ENCODE measurements around the gene USE1. TPM values are rescaled to one million over a fixed set of nuclear protein-coding genes. Genes with fewer than 3 reads are reported as not detected.

Gene USE1
- total RNA-seq, 1 experiment from 2014 or later, result 16.1 TPM

DNA sequence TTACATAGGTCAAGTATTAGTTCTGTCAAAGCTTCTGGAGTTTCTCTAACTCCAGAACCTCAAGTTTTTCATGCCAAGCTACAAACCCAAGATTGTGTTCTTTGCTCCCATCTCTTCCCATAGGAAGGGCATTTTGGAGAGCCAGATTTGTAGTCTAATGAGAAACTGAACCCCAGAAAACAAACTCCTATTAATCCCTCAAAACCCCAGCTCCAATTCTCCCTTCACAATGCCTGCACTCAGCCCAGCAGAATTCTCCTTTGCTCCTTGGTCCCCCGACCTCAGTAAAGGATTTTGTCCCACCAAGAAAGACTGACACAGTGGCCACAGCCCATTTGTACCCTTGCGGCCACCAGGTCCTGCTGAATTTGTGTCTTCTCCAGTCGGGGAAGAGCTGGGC lies 41.0 kb downstream of the USE1 start:
- no peak for DNase-seq (ENCODE audit: low spot score)

DNA sequence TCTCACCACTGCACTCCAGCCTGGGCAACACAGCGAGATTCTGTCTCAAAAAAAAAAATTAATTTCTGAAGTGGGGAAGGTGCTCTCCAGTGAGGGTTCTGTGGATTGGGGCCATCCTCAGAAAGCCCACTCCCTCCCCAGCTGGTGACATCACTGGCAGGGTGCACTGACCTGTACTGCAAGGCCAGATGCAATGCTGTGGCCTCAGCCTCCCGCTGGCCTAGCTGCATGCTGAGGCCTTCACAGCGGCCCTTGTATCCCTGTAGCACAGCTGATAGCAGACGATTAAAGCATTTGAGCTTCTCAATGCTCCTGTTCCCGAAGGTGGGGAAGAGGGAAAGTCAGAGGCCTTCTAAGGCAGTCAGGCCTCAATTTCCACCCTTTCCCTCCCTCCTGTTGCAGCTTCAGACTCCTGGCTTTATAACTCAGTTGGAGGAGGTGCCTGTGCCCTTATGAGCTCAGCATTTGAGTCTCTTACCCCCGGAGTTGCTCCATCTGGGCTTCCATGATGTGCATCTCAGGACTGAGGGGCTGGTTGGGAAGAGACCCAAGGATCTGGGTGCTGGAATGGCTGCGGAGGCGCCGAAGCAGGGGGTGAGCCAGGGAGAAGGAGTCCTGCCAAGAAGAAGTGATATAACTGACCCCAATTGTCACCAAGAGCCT lies 44.1 kb downstream of the USE1 start:
- DNase-seq (ENCODE audit: low spot score), result peak; percentile 44

DNA sequence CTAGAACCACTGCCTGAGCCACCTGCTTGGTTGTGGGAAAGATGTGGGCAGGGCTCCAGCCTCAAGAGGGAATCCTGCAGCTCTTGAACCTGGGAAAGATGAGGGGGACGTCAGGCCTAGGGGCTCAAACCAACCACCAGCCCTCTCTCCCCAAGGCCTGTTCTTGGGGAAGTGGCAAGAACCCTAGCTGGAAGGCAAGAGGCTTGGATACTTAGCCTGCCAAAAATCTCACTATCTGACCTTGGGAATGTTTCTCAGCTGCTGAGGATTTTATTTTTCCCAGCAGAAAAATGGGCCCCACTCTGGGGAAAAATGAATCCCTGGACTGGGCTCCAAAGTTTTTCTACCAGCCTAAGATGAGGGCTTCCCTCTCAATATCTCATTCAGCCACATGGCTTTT lies 44.8 kb downstream of the USE1 start:
- DNase-seq (ENCODE audit: low spot score), result no peak

DNA sequence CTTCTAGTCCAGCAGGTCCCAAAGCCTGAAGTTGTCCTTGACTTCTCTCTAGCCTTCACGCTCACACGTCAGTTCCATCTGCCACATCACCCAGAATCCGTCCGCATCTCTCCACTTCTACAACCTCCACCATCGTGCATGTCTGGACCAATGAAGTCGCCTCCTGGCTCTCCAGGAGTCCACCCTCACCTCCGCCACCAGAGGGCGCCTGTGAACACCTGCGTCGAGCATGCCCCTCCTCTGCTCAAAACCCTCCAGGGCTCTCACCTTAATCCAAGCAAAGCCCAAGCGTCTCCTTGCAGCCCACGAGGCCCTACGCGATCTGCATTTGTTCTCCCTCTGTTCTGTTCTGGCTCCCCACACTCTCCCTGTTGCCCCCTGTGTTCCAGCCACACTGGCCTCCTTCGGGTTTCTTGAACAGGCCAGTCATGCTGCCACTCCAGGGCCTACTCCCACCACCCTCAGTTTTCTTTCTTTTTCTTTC lies 45.7 kb downstream of the USE1 start:
- peak; percentile 75 for DNase-seq (ENCODE audit: low spot score)

DNA sequence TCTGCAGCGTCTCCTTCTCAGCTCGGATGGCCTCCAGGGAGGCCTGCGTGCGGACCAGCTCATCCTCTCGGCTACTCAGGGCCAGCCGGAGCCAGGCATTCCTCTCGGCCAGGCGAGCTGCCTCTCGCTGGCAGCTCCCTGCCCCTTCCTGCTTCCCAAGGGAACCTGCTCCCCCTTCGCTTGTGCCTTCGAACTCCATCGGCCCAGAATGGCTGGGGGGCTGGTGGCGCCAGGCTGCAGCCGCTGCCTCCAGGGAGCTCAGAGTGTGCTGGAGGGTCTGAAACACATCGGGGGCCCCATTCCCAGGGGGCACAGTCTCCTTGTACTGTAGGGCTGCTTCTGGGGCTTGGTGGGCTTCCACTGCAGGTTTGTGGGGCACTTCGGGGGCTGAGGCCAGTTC lies 47.4 kb downstream of the USE1 start:
- no peak for DNase-seq (ENCODE audit: low spot score)

DNA sequence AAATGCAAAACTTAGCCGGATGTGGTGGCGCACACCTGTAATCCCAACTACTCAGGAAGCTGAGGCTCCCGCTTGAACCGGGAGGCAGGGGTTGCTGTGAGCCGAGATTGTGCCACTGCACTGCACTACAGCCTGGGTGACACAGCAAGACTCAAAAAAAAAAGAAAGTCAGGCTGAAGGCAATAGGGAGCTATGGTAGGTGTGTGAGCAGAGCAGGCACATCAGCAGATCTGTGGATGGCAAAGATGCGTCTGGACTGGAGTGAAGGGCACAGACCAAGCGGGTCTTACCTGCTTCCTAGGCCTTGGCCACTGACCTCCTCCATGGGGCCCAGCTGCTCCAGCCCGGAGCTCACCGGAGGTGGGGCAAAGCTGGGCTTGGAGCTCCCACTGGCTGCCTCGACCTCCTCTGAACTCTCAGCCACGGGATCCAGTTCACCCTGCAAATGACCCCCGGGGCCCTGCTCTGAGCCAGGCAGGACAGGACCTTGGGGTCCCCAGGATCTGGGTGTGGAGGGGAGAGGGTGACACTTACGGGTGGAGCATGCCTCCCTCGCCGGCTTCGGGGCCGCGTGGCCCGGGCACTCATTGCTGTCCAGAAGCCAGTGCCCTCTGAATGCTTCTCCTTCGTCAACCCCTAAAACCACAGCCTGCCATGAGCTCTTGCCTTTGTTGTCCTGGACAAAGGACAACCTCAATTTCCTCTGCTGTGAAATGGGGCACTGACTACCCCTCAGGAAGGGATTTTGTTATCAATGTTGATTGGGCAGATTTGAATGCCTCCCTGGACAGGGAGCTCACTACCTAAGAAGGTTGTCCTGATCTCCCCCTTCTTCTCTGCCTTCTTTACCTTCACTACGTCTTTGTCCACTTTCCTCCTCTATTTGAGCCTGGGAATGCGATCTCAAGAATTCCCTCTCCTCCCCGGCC lies 48.8 kb downstream of the USE1 start:
- no peak for DNase-seq (ENCODE audit: low spot score)

DNA sequence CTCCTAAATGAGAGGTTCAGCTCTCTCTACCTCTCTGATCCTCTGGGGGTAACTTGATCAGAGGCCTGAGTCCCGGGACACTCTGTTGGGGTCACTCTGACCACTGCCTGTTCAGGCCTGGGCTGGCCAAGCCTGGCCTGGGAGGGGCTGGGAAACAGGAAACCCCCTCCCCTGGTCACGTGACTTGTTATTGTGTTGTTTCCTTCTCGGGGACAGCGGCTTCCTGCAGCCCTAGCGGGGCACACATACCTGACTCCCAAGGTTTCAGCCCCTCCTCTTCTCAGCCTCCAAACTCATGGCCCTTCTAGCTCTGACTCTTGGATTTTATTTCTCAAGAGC lies 49.5 kb downstream of the USE1 start, which contains the start of gene USHBP1:
Gene USHBP1, minus strand, starts transcription at position 105 of the 339 bp plus-strand sequence. CDS start 446 bp downstream, outside the sequence.
- DNase-seq (ENCODE audit: low spot score), result no peak

DNA sequence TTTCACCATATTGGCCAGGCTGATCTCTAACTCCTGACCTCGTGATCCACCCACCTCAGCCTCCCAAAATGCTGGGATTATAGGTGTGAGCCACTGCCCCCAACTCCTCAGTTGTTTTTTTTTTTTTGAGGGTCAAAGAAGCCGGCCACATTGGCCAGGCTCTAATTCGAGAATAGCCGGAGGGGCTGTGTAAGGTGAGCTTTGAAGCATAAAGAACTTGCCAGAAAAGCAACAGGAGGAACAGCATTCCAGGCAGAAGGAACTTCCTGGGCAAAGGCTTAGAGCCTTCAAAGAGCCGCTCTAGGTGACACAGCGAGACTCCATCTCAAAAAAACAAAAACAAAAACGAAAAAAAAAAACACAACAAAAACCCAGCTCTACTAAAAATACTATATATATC lies 50.9 kb downstream of the USE1 start:
- DNase-seq (ENCODE audit: low spot score), result no peak

DNA sequence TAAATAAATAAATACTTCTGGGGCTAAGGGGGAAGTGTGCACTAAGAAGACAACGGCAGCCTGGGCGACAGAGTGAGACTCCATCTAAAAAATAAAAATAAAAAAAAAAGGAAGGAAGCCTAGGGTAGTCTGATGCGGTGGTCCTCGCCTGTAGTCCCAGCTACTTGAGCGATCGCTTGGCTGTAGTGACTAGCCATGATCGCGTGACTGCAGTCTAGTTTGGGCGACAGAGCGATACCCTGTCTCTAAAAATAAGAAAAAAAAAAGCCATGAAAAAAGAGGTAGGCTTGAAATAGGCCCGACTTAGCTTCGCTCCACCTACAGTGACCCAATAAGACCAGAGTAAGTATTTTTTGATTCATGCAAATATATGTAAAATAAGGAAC lies 51.4 kb downstream of the USE1 start:
- no peak for DNase-seq (ENCODE audit: low spot score)

DNA sequence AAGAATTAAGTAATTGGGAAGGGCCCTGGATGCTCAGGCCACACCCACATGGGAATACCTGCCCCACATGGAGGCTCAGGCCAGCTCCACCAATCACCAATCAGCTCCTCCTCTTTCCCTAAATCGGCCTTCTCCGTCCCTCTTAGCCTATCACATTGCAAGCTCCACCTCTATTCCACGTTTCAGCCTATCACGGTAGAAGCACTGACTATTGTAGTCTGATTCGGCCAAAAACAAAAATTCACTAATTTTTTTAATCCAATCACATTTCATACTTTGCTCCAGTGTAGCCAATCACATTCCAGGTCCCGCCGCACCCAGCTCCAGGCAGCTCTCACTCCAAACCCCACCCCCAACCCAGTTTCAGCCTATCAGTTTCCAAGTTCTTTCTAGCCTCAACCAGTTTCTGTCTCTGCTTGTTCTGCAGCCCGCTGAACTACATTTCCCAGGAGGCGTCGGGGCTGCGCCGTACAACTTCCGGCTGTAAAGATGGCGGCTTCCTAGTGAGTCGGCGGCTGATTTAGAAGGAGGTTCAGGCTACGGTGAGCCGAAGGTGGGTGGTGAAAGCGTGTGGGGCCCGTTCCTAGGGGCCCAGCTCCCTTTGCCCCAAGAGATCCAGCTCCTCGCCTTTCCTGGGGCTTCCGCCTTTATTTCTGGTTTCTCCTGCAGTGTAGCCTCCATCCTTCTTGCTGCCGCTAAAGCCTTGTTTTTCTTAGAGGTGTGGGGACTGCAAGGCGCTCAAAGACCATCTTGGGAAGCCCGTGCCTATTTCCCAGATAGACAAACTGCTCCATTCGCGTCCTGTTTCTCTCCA lies 52.0 kb downstream of the USE1 start, which contains the start of gene BABAM1:
Gene BABAM1, plus strand, starts transcription at position 469 of the 814 bp plus-strand sequence. CDS start 1,364 bp downstream, outside the sequence.
- peak; percentile 99 for DNase-seq (ENCODE audit: low spot score)

DNA sequence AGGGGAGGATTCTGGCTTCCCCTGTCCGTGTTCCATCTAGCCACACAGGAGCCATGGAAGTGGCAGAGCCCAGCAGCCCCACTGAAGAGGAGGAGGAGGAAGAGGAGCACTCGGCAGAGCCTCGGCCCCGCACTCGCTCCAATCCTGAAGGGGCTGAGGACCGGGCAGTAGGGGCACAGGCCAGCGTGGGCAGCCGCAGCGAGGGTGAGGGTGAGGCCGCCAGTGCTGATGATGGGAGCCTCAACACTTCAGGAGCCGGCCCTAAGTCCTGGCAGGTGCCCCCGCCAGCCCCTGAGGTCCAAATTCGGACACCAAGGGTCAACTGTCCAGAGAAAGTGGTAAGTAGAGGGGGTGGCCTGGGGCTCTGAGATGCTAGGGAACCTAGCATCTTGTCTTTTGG lies 53.6 kb downstream of the USE1 start:
- DNase-seq (ENCODE audit: low spot score), result no peak

Other genes starting within 250 kb of the USE1 start
- gene CPAMD8, start 188.5 kb upstream of the USE1 start, total RNA-seq (2014; rRNA removed; shearing (Covaris generic)), result not detected in 2 replicates
- 22.2 and 26.7 TPM in 2 replicates for gene HAUS8, start 139.9 kb upstream of the USE1 start, total RNA-seq (2014; rRNA removed; shearing (Covaris generic))
- 37.6 and 43.8 TPM in 2 replicates for gene MYO9B, start 139.6 kb upstream of the USE1 start, total RNA-seq (2014; rRNA removed; shearing (Covaris generic))
- gene OCEL1, start 10.9 kb downstream of the USE1 start, total RNA-seq (2014; rRNA removed; shearing (Covaris generic)), result 3.1 and 4.7 TPM in 2 replicates
- 54.5 and 70.9 TPM in 2 replicates for gene NR2F6, start 30.6 kb downstream of the USE1 start, total RNA-seq (2014; rRNA removed; shearing (Covaris generic))
- not detected in 2 replicates for gene USHBP1, start 49.4 kb downstream of the USE1 start, total RNA-seq (2014; rRNA removed; shearing (Covaris generic))
- gene BABAM1, start 52.1 kb downstream of the USE1 start, total RNA-seq (2014; rRNA removed; shearing (Covaris generic)), result 161 and 209 TPM in 2 replicates
- gene ANKLE1, start 66.5 kb downstream of the USE1 start, total RNA-seq (2014; rRNA removed; shearing (Covaris generic)), result 0.24 and 0.60 TPM in 2 replicates
- gene ABHD8, start 88.1 kb downstream of the USE1 start, total RNA-seq (2014; rRNA removed; shearing (Covaris generic)), result 20.7 and 31.1 TPM in 2 replicates
- 79.1 and 183 TPM in 2 replicates for gene MRPL34, start 90.5 kb downstream of the USE1 start, total RNA-seq (2014; rRNA removed; shearing (Covaris generic))
- gene DDA1, start 94.2 kb downstream of the USE1 start, total RNA-seq (2014; rRNA removed; shearing (Covaris generic)), result 89.1 and 104 TPM in 2 replicates
- gene ANO8, start 119.5 kb downstream of the USE1 start, total RNA-seq (2014; rRNA removed; shearing (Covaris generic)), result 4.2 and 5.1 TPM in 2 replicates
- gene GTPBP3, start 122.2 kb downstream of the USE1 start, total RNA-seq (2014; rRNA removed; shearing (Covaris generic)), result 21.5 and 24.0 TPM in 2 replicates
- gene PLVAP, start 162.0 kb downstream of the USE1 start, total RNA-seq (2014; rRNA removed; shearing (Covaris generic)), result not detected in 2 replicates
- gene CCDC194, start 178.8 kb downstream of the USE1 start, total RNA-seq (2014; rRNA removed; shearing (Covaris generic)), result not detected in 2 replicates
- gene BST2, start 190.3 kb downstream of the USE1 start, total RNA-seq (2014; rRNA removed; shearing (Covaris generic)), result 0.29 and 1.7 TPM in 2 replicates
- 105 and 141 TPM in 2 replicates for gene MVB12A, start 204.7 kb downstream of the USE1 start, total RNA-seq (2014; rRNA removed; shearing (Covaris generic))
- gene TMEM221, start 233.3 kb downstream of the USE1 start, total RNA-seq (2014; rRNA removed; shearing (Covaris generic)), result 0.07 TPM in 1 of 2 replicates, not detected in the other
- gene NXNL1, start 245.6 kb downstream of the USE1 start, total RNA-seq (2014; rRNA removed; shearing (Covaris generic)), result not detected in 2 replicates